Epithelial cell of prostate (primary cell): ENCODE data around the gene ACE.

Source experiments
- DNase-seq: peaks from one replicate; pipeline ENCODE4 v3.0.0-alpha.2; 2011; ENCODE audit warnings: low read depth, low spot score
- H3K27ac ChIP-seq: fragments of 450-650 bp; 2 replicates; pipeline ENCODE4 v1.5.1; 2017; ENCODE audit warnings: mild to moderate bottlenecking

The ACE gene

DNA sequence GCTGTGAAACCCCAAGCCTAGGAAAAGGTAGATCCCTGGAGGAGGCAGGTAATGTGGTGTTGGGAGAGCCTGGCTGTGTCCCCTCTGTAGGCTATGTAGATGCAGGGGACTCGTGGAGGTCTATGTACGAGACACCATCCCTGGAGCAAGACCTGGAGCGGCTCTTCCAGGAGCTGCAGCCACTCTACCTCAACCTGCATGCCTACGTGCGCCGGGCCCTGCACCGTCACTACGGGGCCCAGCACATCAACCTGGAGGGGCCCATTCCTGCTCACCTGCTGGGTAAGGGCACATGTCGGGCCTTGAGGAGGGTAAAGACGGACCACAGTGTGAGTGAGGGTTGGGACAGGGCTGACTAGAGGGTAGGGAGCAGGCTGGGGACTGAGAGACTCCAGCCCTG lies 12.0 kb downstream of the ACE start:
- DNase-seq = no peak
- no peak overlapping the region for H3K27ac ChIP-seq

GRCh38 chr17:63489291-63489690 lies 12.4 kb downstream of the ACE start:
- H3K27ac ChIP-seq = no peak overlapping the region
- no peak for DNase-seq

- H3K27ac ChIP-seq = no peak overlapping the region
- DNase-seq = no peak
These were observed 13.5 kb downstream of the ACE start for GRCh38 chr17:63490329-63490728.

- no peak for DNase-seq
- no peak overlapping the region for H3K27ac ChIP-seq
These were observed 14.1 kb downstream of the ACE start for GRCh38 chr17:63490858-63491400.

DNA sequence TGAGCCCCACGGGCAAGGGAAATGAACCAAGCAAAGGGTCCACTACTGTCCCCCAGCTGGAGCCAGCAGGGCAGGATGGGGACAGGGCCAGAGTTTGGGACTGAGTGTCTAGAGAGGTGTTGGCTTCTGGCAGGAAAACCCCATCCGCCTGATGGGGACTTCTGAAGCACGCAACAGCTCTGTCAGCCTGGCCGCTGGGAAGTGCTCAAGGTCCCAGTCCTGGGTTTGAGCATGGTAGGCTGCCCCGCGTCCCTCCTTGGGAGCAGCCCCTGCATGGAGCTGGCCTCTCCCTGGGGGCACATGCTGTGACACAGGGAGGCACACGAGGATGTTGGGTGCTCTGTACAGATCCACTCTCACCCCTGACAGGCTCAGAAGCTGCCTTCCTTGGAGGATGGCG lies 14.6 kb downstream of the ACE start:
- DNase-seq = no peak

DNA sequence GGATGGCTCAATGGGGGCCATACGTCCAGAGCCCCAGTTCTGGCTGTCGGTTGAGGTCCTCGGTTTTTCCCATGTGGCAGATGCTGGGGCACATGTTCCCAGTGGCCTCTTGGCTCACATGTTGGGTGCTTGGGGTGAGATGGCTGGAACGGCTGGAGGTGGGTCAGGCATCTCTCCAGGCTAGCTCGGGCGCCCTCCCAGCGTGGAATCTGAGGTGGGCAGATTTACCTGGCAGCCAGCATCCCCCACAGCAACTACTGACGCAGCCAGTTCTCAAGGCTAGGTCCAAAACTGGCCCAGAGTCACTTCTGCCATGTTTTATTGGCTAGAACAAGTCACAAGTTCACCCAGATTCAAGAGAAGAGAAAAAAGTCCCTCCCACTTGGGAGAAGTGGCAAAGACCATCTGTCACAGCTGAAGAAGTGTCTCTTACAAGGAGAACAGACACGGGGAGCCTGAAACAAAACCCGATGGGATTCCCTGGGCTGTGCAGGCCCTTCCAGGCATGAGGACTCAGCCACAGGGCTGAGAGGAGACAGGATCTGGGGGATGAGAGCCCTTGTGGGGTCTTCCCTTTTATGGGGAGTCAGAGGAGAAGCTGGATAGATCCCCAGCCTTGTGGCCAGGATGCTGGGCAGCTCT lies 15.2 kb downstream of the ACE start:
- no peak for DNase-seq
- no peak overlapping the region for H3K27ac ChIP-seq

More for the DNA sequence above, 14.6 kb downstream of the ACE start:
- no peak overlapping the region for H3K27ac ChIP-seq

DNA sequence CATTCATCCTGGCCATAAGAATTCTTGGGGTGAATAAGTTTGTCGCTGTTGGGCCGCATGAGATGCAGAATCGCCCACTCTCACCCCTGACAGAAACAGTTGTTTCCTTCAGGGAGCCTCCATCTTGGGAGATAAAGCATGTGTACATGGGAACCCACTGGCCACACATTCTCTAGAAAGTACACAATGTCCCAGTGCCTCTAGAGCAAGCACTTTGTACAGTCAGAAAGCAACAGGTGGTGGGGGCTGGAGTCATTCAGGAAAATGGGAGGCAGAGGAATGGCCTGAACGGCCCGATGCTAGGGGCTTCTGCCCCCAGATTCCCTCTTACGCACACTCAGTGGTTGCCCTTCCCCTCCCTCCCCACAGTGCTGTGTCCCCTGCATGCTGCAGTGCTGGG lies 16.1 kb downstream of the ACE start:
- DNase-seq = no peak
- H3K27ac ChIP-seq = no peak overlapping the region

DNA sequence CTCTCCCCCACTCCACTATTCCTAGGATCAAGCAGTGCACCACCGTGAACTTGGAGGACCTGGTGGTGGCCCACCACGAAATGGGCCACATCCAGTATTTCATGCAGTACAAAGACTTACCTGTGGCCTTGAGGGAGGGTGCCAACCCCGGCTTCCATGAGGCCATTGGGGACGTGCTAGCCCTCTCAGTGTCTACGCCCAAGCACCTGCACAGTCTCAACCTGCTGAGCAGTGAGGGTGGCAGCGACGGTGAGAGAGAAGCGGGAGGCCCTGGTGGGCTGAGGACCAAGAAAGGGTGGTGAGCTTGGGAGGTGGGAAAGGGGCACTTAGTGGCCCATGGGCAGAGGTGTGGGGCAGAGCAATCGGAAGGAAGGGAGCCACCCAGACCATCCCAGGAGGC lies 16.6 kb downstream of the ACE start:
- H3K27ac ChIP-seq = no peak overlapping the region
- no peak for DNase-seq

GRCh38 chr17:63494300-63494928 lies 17.6 kb downstream of the ACE start:
- DNase-seq = no peak

DNA sequence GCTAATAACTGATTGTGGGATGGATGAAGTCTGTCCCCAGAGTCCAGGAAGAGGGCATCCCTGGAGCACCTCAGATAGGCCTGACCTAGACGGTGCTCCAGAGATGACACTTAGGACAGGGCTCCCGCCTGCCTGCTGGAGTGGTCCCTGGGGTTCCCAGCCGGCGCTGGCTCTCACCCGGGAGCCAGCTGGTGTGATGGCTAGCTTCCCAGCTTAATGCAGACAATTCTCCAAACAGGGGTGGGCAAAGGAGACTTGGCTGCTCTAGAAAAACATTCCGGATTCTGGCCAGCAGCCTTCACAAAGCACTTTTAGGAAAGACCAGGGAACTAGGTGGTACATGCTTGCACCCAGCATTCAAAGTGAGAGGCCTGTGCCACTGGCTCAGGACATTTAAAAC lies 18.6 kb downstream of the ACE start:
- DNase-seq = no peak
- H3K27ac ChIP-seq = no peak overlapping the region

More at GRCh38 chr17:63494300-63494928, 17.6 kb downstream of the ACE start:
- no peak overlapping the region for H3K27ac ChIP-seq

GRCh38 chr17:63496177-63496576 lies 19.3 kb downstream of the ACE start:
- no peak overlapping the region for H3K27ac ChIP-seq
- DNase-seq = no peak

DNA sequence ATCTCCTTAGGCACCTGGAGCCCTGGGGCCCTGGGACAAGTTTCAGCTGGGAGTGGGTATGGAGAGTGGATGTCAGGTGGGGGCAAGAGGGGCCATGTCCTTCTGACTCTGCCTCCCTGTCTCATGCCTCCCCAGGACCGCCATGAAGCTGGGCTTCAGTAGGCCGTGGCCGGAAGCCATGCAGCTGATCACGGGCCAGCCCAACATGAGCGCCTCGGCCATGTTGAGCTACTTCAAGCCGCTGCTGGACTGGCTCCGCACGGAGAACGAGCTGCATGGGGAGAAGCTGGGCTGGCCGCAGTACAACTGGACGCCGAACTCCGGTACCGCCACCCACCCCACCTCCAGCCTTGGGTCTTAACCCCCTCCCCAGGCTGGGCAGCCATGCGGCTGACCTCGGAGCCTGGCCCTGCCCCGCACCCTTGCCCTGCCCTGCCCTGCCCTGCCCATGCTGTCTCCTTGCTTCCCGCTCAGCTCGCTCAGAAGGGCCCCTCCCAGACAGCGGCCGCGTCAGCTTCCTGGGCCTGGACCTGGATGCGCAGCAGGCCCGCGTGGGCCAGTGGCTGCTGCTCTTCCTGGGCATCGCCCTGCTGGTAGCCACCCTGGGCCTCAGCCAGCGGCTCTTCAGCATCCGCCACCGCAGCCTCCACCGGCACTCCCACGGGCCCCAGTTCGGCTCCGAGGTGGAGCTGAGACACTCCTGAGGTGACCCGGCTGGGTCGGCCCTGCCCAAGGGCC lies 20.0 kb downstream of the ACE start:
- DNase-seq = no peak
- H3K27ac ChIP-seq = no peak overlapping the region

DNA sequence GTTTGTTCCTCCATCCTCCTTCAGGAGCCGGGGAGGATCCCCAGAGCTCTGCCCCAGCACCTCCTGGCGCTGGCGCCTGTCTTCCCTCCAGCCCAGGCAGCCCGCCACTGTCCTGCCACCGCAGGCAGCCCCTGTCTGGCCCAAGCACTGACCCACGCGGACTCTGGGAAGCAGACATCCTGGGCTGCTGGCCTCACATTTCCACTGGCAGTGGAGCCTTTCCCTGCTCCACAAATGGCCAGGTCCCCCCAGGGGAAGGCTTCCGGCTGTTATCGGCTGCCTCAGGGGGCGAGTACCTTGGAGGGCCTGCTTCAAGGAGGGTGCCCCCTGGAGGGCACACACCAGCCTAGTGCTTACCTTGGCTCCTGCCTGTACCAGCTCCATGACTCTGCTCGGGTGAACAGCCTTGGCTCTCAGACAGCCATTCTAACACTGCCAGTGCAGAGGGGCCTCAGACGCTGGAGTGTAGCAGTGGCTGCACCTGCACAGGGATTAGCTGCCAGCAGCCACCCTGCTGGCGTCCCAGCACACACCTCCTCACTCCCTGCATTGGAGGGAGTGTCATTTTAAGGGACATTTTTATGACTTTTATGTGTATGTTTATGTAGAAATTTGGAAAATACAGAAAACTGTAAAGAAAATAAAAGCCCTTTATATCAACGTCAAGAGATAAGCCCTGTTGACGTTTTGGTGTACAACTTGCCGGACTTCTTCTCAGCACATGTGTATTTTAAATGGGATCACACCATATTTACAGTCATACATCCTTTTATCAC lies 21.0 kb downstream of the ACE start:
- no peak overlapping the region for H3K27ac ChIP-seq
- DNase-seq = no peak

GRCh38 chr17:63498626-63499195 lies 21.9 kb downstream of the ACE start:
- DNase-seq = no peak
- no peak overlapping the region for H3K27ac ChIP-seq

DNA sequence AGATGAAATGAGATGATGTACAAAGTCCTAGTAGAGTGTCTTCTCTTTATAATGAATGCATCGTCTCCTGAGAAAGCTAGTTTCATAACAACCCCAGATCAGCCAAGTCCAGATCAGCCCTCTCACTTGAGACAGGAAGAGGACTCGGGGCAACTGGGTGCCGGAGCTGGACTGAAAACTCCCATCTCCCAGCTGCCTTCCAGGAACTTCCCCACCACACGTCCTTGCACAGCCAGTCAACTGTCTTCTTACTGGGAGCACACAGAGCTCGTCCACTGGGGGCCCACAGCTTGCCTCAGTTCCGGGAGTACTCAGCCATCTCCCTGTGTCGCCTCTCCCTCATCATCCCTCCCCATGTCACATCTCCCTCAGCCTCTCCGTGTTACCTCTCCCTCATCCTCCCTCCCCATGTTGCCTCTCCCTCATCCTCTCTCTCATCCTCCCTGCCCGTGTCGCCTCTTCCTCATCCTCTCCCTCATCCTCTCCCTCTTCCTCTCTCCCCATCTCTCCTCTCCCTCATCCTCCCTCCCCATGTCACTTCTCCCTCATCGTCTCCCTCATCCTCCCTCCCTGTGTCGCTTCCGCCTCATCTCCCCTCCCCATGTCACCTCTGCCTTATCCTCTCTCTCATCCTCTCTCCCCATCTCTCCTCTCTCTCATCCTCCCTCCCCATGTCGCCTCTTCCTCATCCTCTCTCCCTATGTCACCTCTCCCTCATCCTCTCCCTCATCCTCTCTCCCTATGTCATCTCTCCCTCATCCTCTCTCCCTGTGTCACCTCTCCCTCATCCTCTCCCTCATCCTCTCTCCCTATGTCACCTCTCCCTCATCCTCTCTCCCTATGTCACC lies 23.9 kb downstream of the ACE start:
- H3K27ac ChIP-seq = no peak overlapping the region
- no peak for DNase-seq

- no peak overlapping the region for H3K27ac ChIP-seq
- no peak for DNase-seq
These were observed 26.5 kb downstream of the ACE start for GRCh38 chr17:63503341-63503705.

DNA sequence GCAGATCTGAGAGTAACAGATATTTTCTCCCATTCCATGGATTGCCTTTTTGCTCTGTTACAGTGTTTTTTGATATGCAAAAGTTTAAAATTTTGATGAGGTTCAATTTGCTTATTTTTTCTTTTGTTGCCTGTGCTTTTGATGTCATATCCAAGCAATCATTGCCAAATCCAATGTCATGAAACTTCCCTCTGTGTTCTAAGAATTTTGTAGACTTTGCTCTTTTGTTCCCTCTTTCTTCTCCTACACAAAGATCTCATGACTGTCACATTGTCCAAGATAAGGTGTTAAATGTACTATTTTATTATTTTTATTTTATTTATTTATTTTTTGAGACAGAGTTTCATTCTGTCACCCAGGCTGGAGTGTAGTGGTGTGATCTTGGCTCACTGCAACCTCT lies 27.4 kb downstream of the ACE start:
- H3K27ac ChIP-seq = no peak overlapping the region
- DNase-seq = no peak

- H3K27ac ChIP-seq = no peak overlapping the region
- no peak for DNase-seq
These were observed 28.5 kb downstream of the ACE start for GRCh38 chr17:63505341-63505740.

DNA sequence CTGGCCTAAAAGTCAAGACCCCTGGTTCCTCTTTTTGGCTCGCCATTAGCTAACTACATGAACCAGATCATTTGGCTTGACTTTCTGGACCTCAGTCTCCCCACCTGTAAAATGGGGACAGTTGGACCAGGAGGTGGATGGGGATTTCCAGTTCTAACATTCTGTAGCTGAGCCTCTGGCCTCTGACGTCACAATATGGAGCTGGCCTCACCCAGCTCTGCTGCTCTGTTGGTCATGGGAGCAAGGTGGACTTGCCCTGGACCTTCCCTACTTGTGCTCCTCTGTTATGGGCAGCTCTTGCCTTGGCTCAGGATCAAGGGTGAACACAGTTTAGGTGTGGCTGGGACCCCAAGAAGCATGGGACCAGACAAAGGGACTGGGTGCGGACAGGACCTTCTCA lies 29.8 kb downstream of the ACE start:
- DNase-seq = no peak
- no peak overlapping the region for H3K27ac ChIP-seq
